Measurements from ENCODE around the gene CMTM7. TPM values are rescaled to one million over a fixed set of nuclear protein-coding genes. Genes with fewer than 3 reads are reported as not detected.
"Not testable (repeated sequence)": the region's sequence is repeated elsewhere in the genome, so short reads cannot be mapped to it uniquely, and the experiment has no call there.

Gene CMTM7
- total and polyA plus RNA-seq, 10 of the 15 experiments (the other 5 are each of a cell fraction or from before 2014, with no cell fraction given), result 3.7 to 36.4 (median 14.7) TPM

GRCh38 chr3:32460817-32461496 lies 69.3 kb downstream of the CMTM7 start:
- H3K9ac ChIP-seq (ENCODE audit: control insufficient read depth, insufficient read depth, low read length); BruUV-seq (replicated peaks); H3K27me3 ChIP-seq (replicated peaks in 1 of 2; ENCODE audit: control insufficient read depth in 2 of 2, insufficient read depth in 2 of 2, low read length in 1 of 2); H3K27ac ChIP-seq (ENCODE audit: control insufficient read depth, insufficient read depth); FAIRE-seq; H4K20me1 ChIP-seq (ENCODE audit: control insufficient read depth, insufficient read depth); in situ Hi-C loops (cut with MboI); H2AFZ ChIP-seq (ENCODE audit: control insufficient read depth, low read depth, low read length); DNase-seq (ENCODE audit: low read depth, low spot score); ATAC-seq; H3K9me3 ChIP-seq (replicated peaks; ENCODE audit: control insufficient read depth, insufficient read depth, low read length); H3K79me2 ChIP-seq (ENCODE audit: control insufficient read depth, insufficient read depth, low read length); H3K36me3 ChIP-seq (ENCODE audit: control insufficient read depth in 2 of 2, insufficient read depth in 2 of 2, low read length in 1 of 2); intact Hi-C loops (cut with micrococcal nuclease; ENCODE audit: unreplicated experiment): not testable (repeated sequence)
- RAD21 ChIA-PET (ENCODE audit: unreplicated experiment), result interaction anchor here (1.0 to 2.4 kb wide), 8 partner anchors 9 to 86 kb away, joined by 3 to 11 read pairs (median 5); no protein-coding TSS in a partner anchor
- H3K4me1 ChIP-seq (ENCODE audit: control insufficient read depth, insufficient read depth, low read length), result peaks cover 29% of the 10 kb centered on the region
- peak overlapping the region; percentile 5; the same call in 1 of the 2 replicates for H3K4me2 ChIP-seq (ENCODE audit: control insufficient read depth, insufficient read depth)
- POLR2A ChIA-PET, result interaction anchor here (1.3 to 1.5 kb wide), 2 partner anchors 12 to 70 kb away, joined by 3 read pairs; partner anchors contain the start of gene CMTM7
- CTCF ChIA-PET, result interaction anchor here (2.2 to 7.3 kb wide), 3 partner anchors 22 to 85 kb away, joined by 8 to 41 read pairs (median 18); no protein-coding TSS in a partner anchor
- WGBS (ENCODE audit: insufficient coverage, insufficient replicate concordance, low lambda C conversion rate, missing lambda C conversion rate), result 76% methylated on average over 10 of the region's 10 CpGs
- SMC1A ChIA-PET (ENCODE audit: uncharacterized antibody, unreplicated experiment), result interaction anchor here (0.8 to 3.0 kb wide), 10 partner anchors 8 to 87 kb away, joined by 3 to 16 read pairs (median 4); no protein-coding TSS in a partner anchor
- peak overlapping the region; percentile 30; the same call in 1 of the 2 replicates for H3K4me3 ChIP-seq

DNA sequence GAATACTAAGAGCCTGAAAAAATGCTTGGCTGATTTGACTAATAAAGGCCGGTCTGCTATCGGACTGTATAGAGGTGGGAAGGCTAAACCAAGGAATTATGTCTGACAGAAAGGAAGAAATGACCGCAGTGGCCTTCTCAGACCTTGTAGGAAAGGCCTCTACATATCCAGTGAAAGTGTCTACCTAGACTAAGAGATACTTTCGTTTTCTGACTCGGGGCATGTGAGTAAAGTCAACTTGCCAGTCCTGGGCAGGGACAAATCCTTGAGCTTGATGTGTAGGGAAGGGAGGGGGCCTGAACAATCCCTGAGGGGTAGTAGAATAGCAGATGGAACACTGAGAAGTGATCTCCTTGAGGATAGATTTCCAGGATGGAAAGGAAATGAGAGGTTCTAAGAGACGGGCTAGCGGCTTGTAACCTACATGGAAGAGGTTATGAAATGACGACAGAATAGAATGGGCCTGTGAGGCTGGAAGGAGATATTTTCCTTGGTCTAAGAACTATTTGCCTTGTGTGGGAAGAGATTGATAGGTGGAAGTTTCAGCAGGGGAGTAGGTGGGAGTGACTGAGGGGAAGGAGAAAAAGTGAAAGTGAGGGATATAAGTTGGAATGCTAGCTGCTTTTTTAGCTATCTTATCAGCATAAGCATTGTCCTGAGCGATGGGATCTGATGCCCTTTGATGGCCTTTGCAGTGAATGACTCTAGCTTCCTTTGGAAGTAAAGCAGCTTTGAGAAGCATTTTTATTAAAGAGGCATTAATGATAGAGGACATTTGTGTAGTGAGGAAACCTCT lies 70.7 kb downstream of the CMTM7 start:
- in situ Hi-C loops (cut with MboI); POLR2A ChIA-PET: not testable (repeated sequence)

GRCh38 chr3:32463415-32463814 lies 71.8 kb downstream of the CMTM7 start:
- BruUV-seq (replicated peaks); H3K9ac ChIP-seq (ENCODE audit: control insufficient read depth, insufficient read depth, low read length); H4K20me1 ChIP-seq (ENCODE audit: control insufficient read depth, insufficient read depth); FAIRE-seq; H3K79me2 ChIP-seq (ENCODE audit: control insufficient read depth, insufficient read depth, low read length); RAD21 ChIA-PET (ENCODE audit: unreplicated experiment); H2AFZ ChIP-seq (ENCODE audit: control insufficient read depth, low read depth, low read length); H3K36me3 ChIP-seq (ENCODE audit: control insufficient read depth in 2 of 2, insufficient read depth in 2 of 2, low read length in 1 of 2); intact Hi-C loops (cut with micrococcal nuclease; ENCODE audit: unreplicated experiment); ATAC-seq; H3K4me3 ChIP-seq; in situ Hi-C loops (cut with MboI); H3K27ac ChIP-seq (ENCODE audit: control insufficient read depth, insufficient read depth); H3K9me3 ChIP-seq (replicated peaks; ENCODE audit: control insufficient read depth, insufficient read depth, low read length); POLR2A ChIA-PET; H3K4me2 ChIP-seq (ENCODE audit: control insufficient read depth, insufficient read depth); DNase-seq (ENCODE audit: low read depth, low spot score); H3K27me3 ChIP-seq (replicated peaks in 1 of 2; ENCODE audit: control insufficient read depth in 2 of 2, insufficient read depth in 2 of 2, low read length in 1 of 2): not testable (repeated sequence)
- ChIA-PET CTCF (interaction anchor here (1.3 kb wide), 1 partner anchor 63 kb away, joined by 4 read pairs; no protein-coding TSS in a partner anchor), SMC1A (ENCODE audit: uncharacterized antibody, unreplicated experiment) (interaction anchor here (1.4 kb wide), 1 partner anchor 89 kb away, joined by 7 read pairs; no protein-coding TSS in a partner anchor)
- WGBS (ENCODE audit: insufficient coverage, insufficient replicate concordance, low lambda C conversion rate, missing lambda C conversion rate), result 89% methylated on average over 7 of the region's 7 CpGs
- H3K4me1 ChIP-seq (ENCODE audit: control insufficient read depth, insufficient read depth, low read length), result peaks cover 22% of the 10 kb centered on the region

More for the DNA sequence above, 70.7 kb downstream of the CMTM7 start:
- BruUV-seq (replicated peaks); H3K9ac ChIP-seq (ENCODE audit: control insufficient read depth, insufficient read depth, low read length); FAIRE-seq; H3K9me3 ChIP-seq (replicated peaks; ENCODE audit: control insufficient read depth, insufficient read depth, low read length); H3K4me3 ChIP-seq; intact Hi-C loops (cut with micrococcal nuclease; ENCODE audit: unreplicated experiment); ATAC-seq; H2AFZ ChIP-seq (ENCODE audit: control insufficient read depth, low read depth, low read length); H3K36me3 ChIP-seq (ENCODE audit: control insufficient read depth in 2 of 2, insufficient read depth in 2 of 2, low read length in 1 of 2); H3K4me2 ChIP-seq (ENCODE audit: control insufficient read depth, insufficient read depth); RAD21 ChIA-PET (ENCODE audit: unreplicated experiment); DNase-seq (ENCODE audit: low read depth, low spot score); H4K20me1 ChIP-seq (ENCODE audit: control insufficient read depth, insufficient read depth); H3K27ac ChIP-seq (ENCODE audit: control insufficient read depth, insufficient read depth); H3K79me2 ChIP-seq (ENCODE audit: control insufficient read depth, insufficient read depth, low read length); H3K27me3 ChIP-seq (replicated peaks in 1 of 2; ENCODE audit: control insufficient read depth in 2 of 2, insufficient read depth in 2 of 2, low read length in 1 of 2): not testable (repeated sequence)
- ChIA-PET SMC1A (ENCODE audit: uncharacterized antibody, unreplicated experiment) (interaction anchor here (1.1 to 2.2 kb wide), 3 partner anchors 23 to 88 kb away, joined by 3 to 10 read pairs (median 7); no protein-coding TSS in a partner anchor), CTCF (interaction anchor here (0.7 to 3.6 kb wide), 4 partner anchors 34 to 87 kb away, joined by 3 to 18 read pairs (median 4); no protein-coding TSS in a partner anchor)
- WGBS (ENCODE audit: insufficient coverage, insufficient replicate concordance, low lambda C conversion rate, missing lambda C conversion rate), result 85% methylated on average over 6 of the region's 9 CpGs
- H3K4me1 ChIP-seq (ENCODE audit: control insufficient read depth, insufficient read depth, low read length), result peaks cover 21% of the 10 kb centered on the region
